Activated T-cell treated with anti-CD3 and anti-CD28 coated beads, Interleukin-2, amount 50 U/mL, for 4 hours (primary cell): ENCODE measurements around the gene RARS2. TPM values are rescaled to one million over a fixed set of nuclear protein-coding genes. Genes with fewer than 3 reads are reported as not detected.

ENCODE experiments used
- total RNA-seq, 3 donors: library from RNA; stranded (reverse); gene quantifications; one replicate each; pipeline ENCODE4 v1.2.1, GENCODE V29; 2021

RARS2 gene
- total RNA-seq, 3 donors from 2014 or later: 16.8 to 20.9 (median 19.6) TPM

Other genes with a start within 250 kb of the RARS2 start
- gene C6orf163, start 245.2 kb downstream of the RARS2 start, total RNA-seq: 1 to 10 TPM in 1 of 3 donors, under 1 TPM in 2; 0.71 to 1.0 (median 0.76) TPM
- gene CFAP206, start 182.0 kb downstream of the RARS2 start, total RNA-seq: not detected
- gene SLC35A1, start 117.0 kb downstream of the RARS2 start, total RNA-seq: 1 to 10 TPM; 7.1 to 8.9 (median 8.5) TPM
- 10 to 100 TPM; 22.7 to 25.7 (median 23.9) TPM for gene ORC3, start 148 bp upstream of the RARS2 start, total RNA-seq
- gene AKIRIN2, start 112.2 kb upstream of the RARS2 start, total RNA-seq: 10 to 100 TPM; 43.8 to 61.4 (median 54.2) TPM